ENCODE data around the gene LYSMD2. TPM values are rescaled to one million over a fixed set of nuclear protein-coding genes. Genes with fewer than 3 reads are reported as not detected.

The LYSMD2 gene
- polyA plus RNA-seq, 1 of the 3 experiments (the other 2 are of a cell fraction) = 10.3 TPM

DNA sequence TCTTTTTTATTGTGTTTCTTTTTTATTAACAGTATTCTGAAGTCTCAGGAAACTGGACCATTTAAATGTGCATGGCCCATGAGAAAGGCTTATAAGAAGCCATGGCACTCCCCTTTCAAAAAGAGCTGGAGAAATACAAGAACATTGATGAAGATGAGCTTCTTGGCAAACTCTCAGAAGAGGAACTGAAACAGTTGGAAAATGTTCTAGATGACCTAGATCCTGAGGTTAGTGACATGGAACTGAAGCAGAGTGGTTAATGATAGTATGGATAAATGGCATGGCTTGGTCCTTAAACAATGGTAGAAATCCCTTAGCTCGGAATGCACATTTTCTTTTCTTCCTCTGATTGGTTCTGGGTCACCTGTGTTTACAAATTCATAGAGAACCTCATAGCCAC lies 28.9 kb upstream of the LYSMD2 start:
- no peaks in the 10 kb centered on the region for H3F3A ChIP-seq (replicated peaks; ENCODE audit: insufficient read depth)
- no peaks in the 10 kb centered on the region; a peak in 1 of 4 replicates for H3K4me1 ChIP-seq (ENCODE audit: control insufficient read depth in 1 of 2, insufficient read depth in 2 of 2, low read depth in 1 of 2, low read length in 1 of 2)
- H4K20me1 ChIP-seq (ENCODE audit: insufficient read depth) = no peaks in the 10 kb centered on the region
- WGBS (ENCODE audit: low lambda C conversion rate) = 80% methylated on average over 1 of the region's 1 CpG
- no peak for DNase-seq
- peaks cover 10 to 13% of the 10 kb centered on the region in 2 experiments for H3K36me3 ChIP-seq (replicated peaks in 1 of 2; ENCODE audit: control insufficient read depth in 1 of 2, insufficient read depth in 2 of 2, low read length in 1 of 2)
- no peaks in the 10 kb centered on the region for H3K9me3 ChIP-seq
- no peak overlapping the region for H2AFZ ChIP-seq (ENCODE audit: low read depth)
- no peak overlapping the region for H3K4me3 ChIP-seq (ENCODE audit: low read depth in 2 of 2, low read length in 1 of 2)
- H3K9me2 ChIP-seq = no peaks in the 10 kb centered on the region
- ChIA-PET CTCF (interaction anchor here (1.2 to 2.1 kb wide), 2 partner anchors 10 to 116 kb away, joined by 7 to 8 read pairs; no protein-coding TSS in a partner anchor), POLR2A (no interaction called here)
- H3K4me2 ChIP-seq = no peak overlapping the region
- no peak overlapping the region for H3K27ac ChIP-seq (ENCODE audit: low read depth in 2 of 2, low read length in 1 of 2)
- 0 out of 2 replicates have a peak, but pooled peaks cover 11% of the 10 kb centered on the region for H3K79me2 ChIP-seq (ENCODE audit: insufficient read depth)
- no peak for TF ChIP-seq MEF2A (IDR thresholded peaks at IDR 0.05; ENCODE audit: borderline replicate concordance, low read depth)
- TF ChIP-seq RAD21 (IDR thresholded peaks at IDR 0.05; ENCODE audit: low read length) = no peak
- no peak for TF ChIP-seq RXRA (IDR thresholded peaks at IDR 0.05; ENCODE audit: borderline replicate concordance, low read depth)
- no peak for TF ChIP-seq EZH2phosphoT487 (IDR thresholded peaks at IDR 0.05; ENCODE audit: borderline replicate concordance, low read depth)
- TF ChIP-seq, protein P1, sequence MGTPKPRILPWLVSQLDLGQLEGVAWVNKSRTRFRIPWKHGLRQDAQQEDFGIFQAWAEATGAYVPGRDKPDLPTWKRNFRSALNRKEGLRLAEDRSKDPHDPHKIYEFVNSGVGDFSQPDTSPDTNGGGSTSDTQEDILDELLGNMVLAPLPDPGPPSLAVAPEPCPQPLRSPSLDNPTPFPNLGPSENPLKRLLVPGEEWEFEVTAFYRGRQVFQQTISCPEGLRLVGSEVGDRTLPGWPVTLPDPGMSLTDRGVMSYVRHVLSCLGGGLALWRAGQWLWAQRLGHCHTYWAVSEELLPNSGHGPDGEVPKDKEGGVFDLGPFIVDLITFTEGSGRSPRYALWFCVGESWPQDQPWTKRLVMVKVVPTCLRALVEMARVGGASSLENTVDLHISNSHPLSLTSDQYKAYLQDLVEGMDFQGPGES (IDR thresholded peaks at IDR 0.05; ENCODE audit: low read depth, low read length) = no peak
- no peak for TF ChIP-seq POLR2AphosphoS5 (IDR thresholded peaks at IDR 0.05; ENCODE audit: low read depth, low read length)
- TF ChIP-seq, protein P2, sequence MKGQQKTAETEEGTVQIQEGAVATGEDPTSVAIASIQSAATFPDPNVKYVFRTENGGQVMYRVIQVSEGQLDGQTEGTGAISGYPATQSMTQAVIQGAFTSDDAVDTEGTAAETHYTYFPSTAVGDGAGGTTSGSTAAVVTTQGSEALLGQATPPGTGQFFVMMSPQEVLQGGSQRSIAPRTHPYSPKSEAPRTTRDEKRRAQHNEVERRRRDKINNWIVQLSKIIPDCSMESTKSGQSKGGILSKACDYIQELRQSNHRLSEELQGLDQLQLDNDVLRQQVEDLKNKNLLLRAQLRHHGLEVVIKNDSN (IDR thresholded peaks at IDR 0.05; ENCODE audit: borderline replicate concordance, low read depth) = no peak
- no peak for TF ChIP-seq TAF1 (IDR thresholded peaks at IDR 0.05; ENCODE audit: borderline replicate concordance, low read depth, low read length)
- H3K9ac ChIP-seq = no peak overlapping the region
- no peaks in the 10 kb centered on the region for H3K27me3 ChIP-seq (ENCODE audit: insufficient read depth)

DNA sequence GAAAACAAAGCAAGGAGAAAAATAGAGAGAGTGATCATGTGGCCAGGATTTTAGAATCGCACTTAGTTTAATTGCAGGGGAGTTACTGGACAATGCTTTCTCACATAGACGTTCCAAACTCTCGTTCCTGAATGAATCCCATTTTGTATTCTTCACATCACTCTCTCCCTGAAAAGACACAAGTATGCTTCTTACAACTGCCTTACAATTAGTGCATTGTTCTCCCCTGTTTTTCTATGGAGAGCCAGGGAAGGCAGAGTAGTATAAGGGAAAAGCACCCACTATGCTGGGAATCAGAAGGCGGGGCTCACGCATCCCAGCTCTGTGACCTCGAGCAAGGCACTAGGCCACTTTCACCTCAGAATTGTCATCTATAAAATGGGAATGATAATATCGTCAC lies 28.3 kb upstream of the LYSMD2 start:
- no peak overlapping the region for H3K27ac ChIP-seq (ENCODE audit: low read depth in 2 of 2, low read length in 1 of 2)
- H3K4me3 ChIP-seq (ENCODE audit: low read depth in 2 of 2, low read length in 1 of 2) = no peak overlapping the region
- no peak for DNase-seq
- H3K9me3 ChIP-seq = no peaks in the 10 kb centered on the region
- H3K79me2 ChIP-seq (ENCODE audit: insufficient read depth) = 0 out of 2 replicates have a peak, but pooled peaks cover 11% of the 10 kb centered on the region
- H3F3A ChIP-seq (replicated peaks; ENCODE audit: insufficient read depth) = no peaks in the 10 kb centered on the region
- H2AFZ ChIP-seq (ENCODE audit: low read depth) = no peak overlapping the region
- no peaks in the 10 kb centered on the region for H3K27me3 ChIP-seq (ENCODE audit: insufficient read depth)
- H3K36me3 ChIP-seq (replicated peaks in 1 of 2; ENCODE audit: control insufficient read depth in 1 of 2, insufficient read depth in 2 of 2, low read length in 1 of 2) = peaks cover 10 to 13% of the 10 kb centered on the region in 2 experiments
- TF ChIP-seq SMC3 (IDR thresholded peaks at IDR 0.05; ENCODE audit: low read depth, low read length) (no peak), TCF12 (IDR thresholded peaks at IDR 0.05) (no peak), FOXM1 (IDR thresholded peaks at IDR 0.05; ENCODE audit: low read depth) (no peak), FOSL2 (IDR thresholded peaks at IDR 0.05; ENCODE audit: borderline replicate concordance, low read depth) (no peak), MXI1 (IDR thresholded peaks at IDR 0.05; ENCODE audit: low read depth, low read length) (no peak), FOXJ3 (CRISPR knock-in tag; IDR thresholded peaks at IDR 0.05) (no peak)
- TF ChIP-seq, protein P3, sequence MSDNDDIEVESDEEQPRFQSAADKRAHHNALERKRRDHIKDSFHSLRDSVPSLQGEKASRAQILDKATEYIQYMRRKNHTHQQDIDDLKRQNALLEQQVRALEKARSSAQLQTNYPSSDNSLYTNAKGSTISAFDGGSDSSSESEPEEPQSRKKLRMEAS (IDR thresholded peaks at IDR 0.05; ENCODE audit: low read depth) = no peak
- TF ChIP-seq, protein P4, sequence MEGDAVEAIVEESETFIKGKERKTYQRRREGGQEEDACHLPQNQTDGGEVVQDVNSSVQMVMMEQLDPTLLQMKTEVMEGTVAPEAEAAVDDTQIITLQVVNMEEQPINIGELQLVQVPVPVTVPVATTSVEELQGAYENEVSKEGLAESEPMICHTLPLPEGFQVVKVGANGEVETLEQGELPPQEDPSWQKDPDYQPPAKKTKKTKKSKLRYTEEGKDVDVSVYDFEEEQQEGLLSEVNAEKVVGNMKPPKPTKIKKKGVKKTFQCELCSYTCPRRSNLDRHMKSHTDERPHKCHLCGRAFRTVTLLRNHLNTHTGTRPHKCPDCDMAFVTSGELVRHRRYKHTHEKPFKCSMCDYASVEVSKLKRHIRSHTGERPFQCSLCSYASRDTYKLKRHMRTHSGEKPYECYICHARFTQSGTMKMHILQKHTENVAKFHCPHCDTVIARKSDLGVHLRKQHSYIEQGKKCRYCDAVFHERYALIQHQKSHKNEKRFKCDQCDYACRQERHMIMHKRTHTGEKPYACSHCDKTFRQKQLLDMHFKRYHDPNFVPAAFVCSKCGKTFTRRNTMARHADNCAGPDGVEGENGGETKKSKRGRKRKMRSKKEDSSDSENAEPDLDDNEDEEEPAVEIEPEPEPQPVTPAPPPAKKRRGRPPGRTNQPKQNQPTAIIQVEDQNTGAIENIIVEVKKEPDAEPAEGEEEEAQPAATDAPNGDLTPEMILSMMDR (IDR thresholded peaks at IDR 0.05) = no peak
- TF ChIP-seq, protein P5, sequence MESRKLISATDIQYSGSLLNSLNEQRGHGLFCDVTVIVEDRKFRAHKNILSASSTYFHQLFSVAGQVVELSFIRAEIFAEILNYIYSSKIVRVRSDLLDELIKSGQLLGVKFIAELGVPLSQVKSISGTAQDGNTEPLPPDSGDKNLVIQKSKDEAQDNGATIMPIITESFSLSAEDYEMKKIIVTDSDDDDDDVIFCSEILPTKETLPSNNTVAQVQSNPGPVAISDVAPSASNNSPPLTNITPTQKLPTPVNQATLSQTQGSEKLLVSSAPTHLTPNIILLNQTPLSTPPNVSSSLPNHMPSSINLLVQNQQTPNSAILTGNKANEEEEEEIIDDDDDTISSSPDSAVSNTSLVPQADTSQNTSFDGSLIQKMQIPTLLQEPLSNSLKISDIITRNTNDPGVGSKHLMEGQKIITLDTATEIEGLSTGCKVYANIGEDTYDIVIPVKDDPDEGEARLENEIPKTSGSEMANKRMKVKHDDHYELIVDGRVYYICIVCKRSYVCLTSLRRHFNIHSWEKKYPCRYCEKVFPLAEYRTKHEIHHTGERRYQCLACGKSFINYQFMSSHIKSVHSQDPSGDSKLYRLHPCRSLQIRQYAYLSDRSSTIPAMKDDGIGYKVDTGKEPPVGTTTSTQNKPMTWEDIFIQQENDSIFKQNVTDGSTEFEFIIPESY (IDR thresholded peaks at IDR 0.05; ENCODE audit: borderline replicate concordance, low read depth) = no peak
- no peaks in the 10 kb centered on the region for H4K20me1 ChIP-seq (ENCODE audit: insufficient read depth)
- no peaks in the 10 kb centered on the region; a peak in 1 of 4 replicates for H3K4me1 ChIP-seq (ENCODE audit: control insufficient read depth in 1 of 2, insufficient read depth in 2 of 2, low read depth in 1 of 2, low read length in 1 of 2)
- no peak overlapping the region for H3K9ac ChIP-seq
- whole genome bisulfite sequencing (ENCODE audit: low lambda C conversion rate) = 93% methylated on average over 7 of the region's 7 CpGs
- ChIA-PET POLR2A (no interaction called here), CTCF (interaction anchor here (1.2 to 2.2 kb wide), 3 partner anchors 10 to 116 kb away, joined by 7 to 15 read pairs (median 8); no protein-coding TSS in a partner anchor)
- no peaks in the 10 kb centered on the region for H3K9me2 ChIP-seq
- no peak overlapping the region for H3K4me2 ChIP-seq
